WTC11 (cell line): ENCODE results near the gene OXER1. TPM values are rescaled to one million over a fixed set of nuclear protein-coding genes. Genes with fewer than 3 reads are reported as not detected.

ENCODE experiments used
- ATAC-seq: fragments of 200-7000 bp; cut with Tn5 transposase; 2 replicates; pipeline ENCODE4 v1.10.0; 2021; ENCODE audit warnings: mild to moderate bottlenecking, moderate library complexity
- CTCF ChIA-PET: fragments of 300-600 bp; sonication (Branson Sonifier 250); formaldehyde crosslinking; loops from one replicate; lab custom pipeline; 2021; ENCODE audit warnings: antibody characterized with exemption; lab: Charles Lee
- POLR2A ChIA-PET: fragments of 350-600 bp; sonication (Branson Sonifier 250); formaldehyde crosslinking; loops from one replicate; lab custom pipeline; 2021; ENCODE audit warnings: antibody characterized with exemption; lab: Charles Lee
- DNase-seq: peaks from one replicate; pipeline ENCODE4 v3.0.0; 2021; ENCODE audit warnings: low spot score
- H3K27ac Mint-ChIP-seq: 2 replicates; pipeline ENCODE4 v1.8.0; 2021; ENCODE audit warnings: mixed read lengths
- H3K27me3 Mint-ChIP-seq: 2 replicates; pipeline ENCODE4 v1.8.0; 2021; ENCODE audit warnings: low read depth, mild to moderate bottlenecking, moderate library complexity, mixed read lengths
- H3K36me3 Mint-ChIP-seq: 2 replicates; pipeline ENCODE4 v1.8.0; 2021; ENCODE audit warnings: mixed read lengths
- H3K4me1 Mint-ChIP-seq: 2 replicates; pipeline ENCODE4 v1.8.0; 2022; ENCODE audit warnings: mixed read lengths
- H3K4me3 Mint-ChIP-seq: 2 replicates; pipeline ENCODE4 v1.8.0; 2021; ENCODE audit warnings: mild to moderate bottlenecking, moderate library complexity, mixed read lengths
- H3K9me3 Mint-ChIP-seq: 2 replicates; pipeline ENCODE4 v1.8.0; 2021; ENCODE audit warnings: mixed read lengths
- ATF6 ChIP-seq: sonication (generic); formaldehyde crosslinking; IDR thresholded peaks from 2 replicates; pipeline ENCODE4 v1.8.1; 2023; ENCODE audit warnings: mild to moderate bottlenecking, missing genetic modification reagents
- ELF4 ChIP-seq: sonication (generic); formaldehyde crosslinking; IDR thresholded peaks from 2 replicates; pipeline ENCODE4 v1.8.1; 2022; ENCODE audit warnings: low read depth, mild to moderate bottlenecking, moderate library complexity, missing genetic modification reagents
- HMGXB4 ChIP-seq: sonication (generic); formaldehyde crosslinking; IDR thresholded peaks from 2 replicates; pipeline ENCODE4 v1.8.1; 2023; ENCODE audit warnings: mild to moderate bottlenecking, moderate library complexity, missing genetic modification reagents
- IRF2 ChIP-seq: sonication (generic); formaldehyde crosslinking; IDR thresholded peaks from 2 replicates; pipeline ENCODE4 v1.8.0; 2022; ENCODE audit warnings: low read depth, missing genetic modification reagents, borderline replicate concordance
- JUN ChIP-seq: sonication (generic); formaldehyde crosslinking; IDR thresholded peaks from 2 replicates; pipeline ENCODE4 v1.8.0; 2023; ENCODE audit warnings: mild to moderate bottlenecking, missing genetic modification reagents
- NFATC4 ChIP-seq: fragments of 250-450 bp; sonication (Bioruptor Pico); IDR thresholded peaks from 2 replicates; pipeline ENCODE4 v1.9.0; 2021; ENCODE audit warnings: mild to moderate bottlenecking
- NFE2L1 ChIP-seq: sonication (generic); formaldehyde crosslinking; IDR thresholded peaks from 2 replicates; pipeline ENCODE4 v1.8.1; 2023; ENCODE audit warnings: missing genetic modification reagents
- PRRX2 ChIP-seq: fragments of 250-450 bp; sonication (Bioruptor Pico); IDR thresholded peaks from 2 replicates; pipeline ENCODE4 v1.8.0; 2021; ENCODE audit warnings: mild to moderate bottlenecking
- RELA ChIP-seq: sonication (generic); formaldehyde crosslinking; IDR thresholded peaks from 2 replicates; pipeline ENCODE4 v1.8.1; 2022; ENCODE audit warnings: missing genetic modification reagents, mild to moderate bottlenecking, borderline replicate concordance
- TCF7 ChIP-seq: sonication (generic); formaldehyde crosslinking; IDR thresholded peaks from 2 replicates; pipeline ENCODE4 v1.8.0; 2022; ENCODE audit warnings: mild to moderate bottlenecking, low read depth, missing genetic modification reagents, moderate library complexity
- USF2 ChIP-seq: sonication (generic); formaldehyde crosslinking; IDR thresholded peaks from 2 replicates; pipeline ENCODE4 v1.8.1; 2023; ENCODE audit warnings: mild to moderate bottlenecking, missing genetic modification reagents, moderate library complexity
- ZBTB21 ChIP-seq: sonication (generic); formaldehyde crosslinking; IDR thresholded peaks from 2 replicates; pipeline ENCODE4 v1.8.1; 2023; ENCODE audit warnings: mild to moderate bottlenecking, missing genetic modification reagents, borderline replicate concordance
- ZNF121 ChIP-seq: sonication (generic); formaldehyde crosslinking; IDR thresholded peaks from 2 replicates; pipeline ENCODE4 v1.8.0; 2023; ENCODE audit warnings: missing genetic modification reagents
- ZNF317 ChIP-seq: sonication (generic); formaldehyde crosslinking; IDR thresholded peaks from 2 replicates; pipeline ENCODE4 v1.8.1; 2023; ENCODE audit warnings: low read depth, mild to moderate bottlenecking, moderate library complexity, missing genetic modification reagents, borderline replicate concordance
- total RNA-seq: library from RNA; stranded (reverse); gene quantifications from 3 replicates; pipeline ENCODE4 v1.2.3, GENCODE V29; 2021
- TF ChIP-seq, protein P1 (sequence below): sonication (generic); formaldehyde crosslinking; IDR thresholded peaks from 2 replicates; pipeline ENCODE4 v1.8.0; 2023; ENCODE audit warnings: missing genetic modification reagents, mild to moderate bottlenecking, borderline replicate concordance
- TF ChIP-seq, protein P2 (sequence below): sonication (generic); formaldehyde crosslinking; IDR thresholded peaks from 2 replicates; pipeline ENCODE4 v1.8.0; 2022; ENCODE audit warnings: mild to moderate bottlenecking, missing genetic modification reagents
- TF ChIP-seq, protein P3 (sequence below): fragments of 250-450 bp; sonication (Bioruptor Pico); conservative IDR thresholded peaks from 2 replicates; pipeline ENCODE4 v1.9.0; 2021; ENCODE audit warnings: mild to moderate bottlenecking

OXER1 gene
- total RNA-seq, 1 experiment from 2014 or later: 2.6 TPM

GRCh38 chr2:42767080-42767898 lies 3.4 kb upstream of the OXER1 start:
- DNase-seq (no peak), ATAC-seq (no peak)
- Mint-ChIP-seq H3K4me3 (no peak overlapping the region), H3K36me3 (peaks cover 3% of the 10 kb centered on the region; the same call in 1 of the 2 replicates), H3K4me1 (peaks cover 16% of the 10 kb centered on the region), H3K27ac (no peak overlapping the region), H3K27me3 (no peaks in the 10 kb centered on the region), H3K9me3 (no peaks in the 10 kb centered on the region)
- no peak for TF ChIP-seq ELF4
- TF ChIP-seq, protein P1, sequence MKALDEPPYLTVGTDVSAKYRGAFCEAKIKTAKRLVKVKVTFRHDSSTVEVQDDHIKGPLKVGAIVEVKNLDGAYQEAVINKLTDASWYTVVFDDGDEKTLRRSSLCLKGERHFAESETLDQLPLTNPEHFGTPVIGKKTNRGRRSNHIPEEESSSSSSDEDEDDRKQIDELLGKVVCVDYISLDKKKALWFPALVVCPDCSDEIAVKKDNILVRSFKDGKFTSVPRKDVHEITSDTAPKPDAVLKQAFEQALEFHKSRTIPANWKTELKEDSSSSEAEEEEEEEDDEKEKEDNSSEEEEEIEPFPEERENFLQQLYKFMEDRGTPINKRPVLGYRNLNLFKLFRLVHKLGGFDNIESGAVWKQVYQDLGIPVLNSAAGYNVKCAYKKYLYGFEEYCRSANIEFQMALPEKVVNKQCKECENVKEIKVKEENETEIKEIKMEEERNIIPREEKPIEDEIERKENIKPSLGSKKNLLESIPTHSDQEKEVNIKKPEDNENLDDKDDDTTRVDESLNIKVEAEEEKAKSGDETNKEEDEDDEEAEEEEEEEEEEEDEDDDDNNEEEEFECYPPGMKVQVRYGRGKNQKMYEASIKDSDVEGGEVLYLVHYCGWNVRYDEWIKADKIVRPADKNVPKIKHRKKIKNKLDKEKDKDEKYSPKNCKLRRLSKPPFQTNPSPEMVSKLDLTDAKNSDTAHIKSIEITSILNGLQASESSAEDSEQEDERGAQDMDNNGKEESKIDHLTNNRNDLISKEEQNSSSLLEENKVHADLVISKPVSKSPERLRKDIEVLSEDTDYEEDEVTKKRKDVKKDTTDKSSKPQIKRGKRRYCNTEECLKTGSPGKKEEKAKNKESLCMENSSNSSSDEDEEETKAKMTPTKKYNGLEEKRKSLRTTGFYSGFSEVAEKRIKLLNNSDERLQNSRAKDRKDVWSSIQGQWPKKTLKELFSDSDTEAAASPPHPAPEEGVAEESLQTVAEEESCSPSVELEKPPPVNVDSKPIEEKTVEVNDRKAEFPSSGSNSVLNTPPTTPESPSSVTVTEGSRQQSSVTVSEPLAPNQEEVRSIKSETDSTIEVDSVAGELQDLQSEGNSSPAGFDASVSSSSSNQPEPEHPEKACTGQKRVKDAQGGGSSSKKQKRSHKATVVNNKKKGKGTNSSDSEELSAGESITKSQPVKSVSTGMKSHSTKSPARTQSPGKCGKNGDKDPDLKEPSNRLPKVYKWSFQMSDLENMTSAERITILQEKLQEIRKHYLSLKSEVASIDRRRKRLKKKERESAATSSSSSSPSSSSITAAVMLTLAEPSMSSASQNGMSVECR: no peak
- TF ChIP-seq, protein P2, sequence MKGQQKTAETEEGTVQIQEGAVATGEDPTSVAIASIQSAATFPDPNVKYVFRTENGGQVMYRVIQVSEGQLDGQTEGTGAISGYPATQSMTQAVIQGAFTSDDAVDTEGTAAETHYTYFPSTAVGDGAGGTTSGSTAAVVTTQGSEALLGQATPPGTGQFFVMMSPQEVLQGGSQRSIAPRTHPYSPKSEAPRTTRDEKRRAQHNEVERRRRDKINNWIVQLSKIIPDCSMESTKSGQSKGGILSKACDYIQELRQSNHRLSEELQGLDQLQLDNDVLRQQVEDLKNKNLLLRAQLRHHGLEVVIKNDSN: no peak
- TF ChIP-seq ATF6 (CRISPR knock-in tag): no peak
- TF ChIP-seq ZNF121 (CRISPR knock-in tag): no peak
- TF ChIP-seq RELA (CRISPR knock-in tag): no peak
- TF ChIP-seq NFE2L1 (CRISPR knock-in tag): no peak
- TF ChIP-seq, protein P3, sequence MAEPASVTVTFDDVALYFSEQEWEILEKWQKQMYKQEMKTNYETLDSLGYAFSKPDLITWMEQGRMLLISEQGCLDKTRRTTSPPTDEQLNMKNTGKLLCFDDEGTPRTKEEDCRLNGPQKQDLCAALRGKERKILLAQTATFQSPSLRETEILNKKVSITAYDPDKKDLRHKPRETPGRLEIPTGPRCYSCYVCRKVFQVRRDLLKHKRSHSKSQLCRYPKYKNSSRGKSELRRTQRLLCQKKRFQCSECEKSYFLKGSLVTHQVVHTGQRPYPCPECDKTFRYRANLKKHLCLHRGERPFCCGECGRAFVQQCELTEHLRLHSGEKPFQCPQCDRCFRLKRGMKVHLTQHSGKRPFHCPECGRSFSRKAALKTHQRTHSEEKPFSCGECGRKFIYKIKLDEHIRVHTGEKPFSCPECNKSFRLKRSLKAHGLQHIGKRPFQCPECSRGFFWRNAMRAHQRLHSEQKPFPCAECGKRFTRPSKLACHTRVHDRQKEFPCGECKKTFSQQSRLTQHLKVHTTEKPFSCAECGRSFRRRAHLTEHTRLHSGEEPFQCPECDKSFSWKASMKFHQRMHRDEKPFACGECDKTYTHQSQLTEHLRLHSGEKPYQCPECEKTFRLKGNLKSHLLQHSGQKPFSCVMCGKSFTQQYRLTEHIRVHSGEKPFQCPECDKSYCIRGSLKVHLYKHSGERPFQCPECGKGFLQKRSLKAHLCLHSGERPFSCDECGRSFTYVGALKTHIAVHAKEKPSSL (CRISPR knock-in tag): no peak
- TF ChIP-seq NFATC4 (CRISPR knock-in tag): no peak
- TF ChIP-seq JUN: no peak
- TF ChIP-seq PRRX2 (CRISPR knock-in tag): no peak
- TF ChIP-seq HMGXB4: no peak
- TF ChIP-seq ZNF317 (CRISPR knock-in tag): no peak
- no peak for TF ChIP-seq ZBTB21
- TF ChIP-seq USF2 (CRISPR knock-in tag): no peak
- TF ChIP-seq TCF7: no peak
- no peak for TF ChIP-seq IRF2 (CRISPR knock-in tag)
- ChIA-PET CTCF (no interaction called here), POLR2A (no interaction called here)
